Fibroblast of lung (primary cell): Measurements from ENCODE around the gene IREB2. TPM values are rescaled to one million over a fixed set of nuclear protein-coding genes. Genes with fewer than 3 reads are reported as not detected.

Source experiments
- DNase-seq, 2 donors: peaks; one replicate each; pipeline versions ENCODE4 v3.0.0 to v3.0.0-alpha.2; 2010; ENCODE audit warnings: low read depth in 2 of 2
- H2AFZ ChIP-seq: 2 replicates; pipeline ENCODE4 v1.5.1; 2012; ENCODE audit warnings: low read length, control low read depth, inconsistent platforms
- H3K27ac ChIP-seq: 2 replicates; pipeline ENCODE4 v1.5.1; 2011; ENCODE audit warnings: low read length, control low read depth; ENCODE audit not compliant: insufficient read depth
- H3K27me3 ChIP-seq: 2 replicates; pipeline ENCODE4 v1.5.1; 2011; ENCODE audit warnings: mild to moderate bottlenecking, low read length; ENCODE audit not compliant: control insufficient read depth, insufficient read depth
- H3K36me3 ChIP-seq: 2 replicates; pipeline ENCODE4 v1.5.1; 2011; ENCODE audit warnings: low read length; ENCODE audit not compliant: control insufficient read depth, insufficient read depth
- H3K4me1 ChIP-seq: 2 replicates; pipeline ENCODE4 v1.5.1; 2011; ENCODE audit warnings: low read length; ENCODE audit not compliant: control insufficient read depth, insufficient read depth; ENCODE audit errors: extremely low read depth
- H3K4me2 ChIP-seq: 2 replicates; pipeline ENCODE4 v1.5.1; 2011; ENCODE audit warnings: low read length, control low read depth; ENCODE audit not compliant: insufficient read depth; ENCODE audit errors: extremely low read depth
- H3K4me3 ChIP-seq, 4 experiments: fragments of 200-600 bp in 1 of 4; sonication (generic) in 1 of 4; replicated peaks in 1 of 4; 2 replicates each; pipeline ENCODE4 v1.5.1; 2011 to 2016; ENCODE audit warnings: low read length in 4 of 4, low read depth in 3 of 4, mild to moderate bottlenecking in 3 of 4, control low read depth in 2 of 4, inconsistent platforms in 1 of 4, mixed read lengths in 1 of 4; ENCODE audit not compliant: insufficient read depth in 1 of 4; ENCODE audit errors: control extremely low read depth in 1 of 4
- H3K79me2 ChIP-seq: 2 replicates; pipeline ENCODE4 v1.5.1; 2012; ENCODE audit warnings: mild to moderate bottlenecking, low read length, inconsistent platforms; ENCODE audit not compliant: control insufficient read depth, insufficient read depth
- H3K9ac ChIP-seq: 2 replicates; pipeline ENCODE4 v1.5.1; 2011; ENCODE audit warnings: mild to moderate bottlenecking, low read length, control low read depth; ENCODE audit not compliant: insufficient read depth
- H3K9me3 ChIP-seq: 2 replicates; pipeline ENCODE4 v1.5.1; 2012; ENCODE audit warnings: low read depth, low read length; ENCODE audit not compliant: control insufficient read depth, insufficient read depth
- H4K20me1 ChIP-seq: 2 replicates; pipeline ENCODE4 v1.5.1; 2011; ENCODE audit warnings: low read length; ENCODE audit not compliant: control insufficient read depth, insufficient read depth; ENCODE audit errors: extremely low read depth
- CTCF ChIP-seq, 2 donors: IDR thresholded peaks in 1 of 2; conservative IDR thresholded peaks in 1 of 2; 1 replicate in 1 of 2; 2 replicates in 1 of 2; pipeline ENCODE4 v1.5.1; 2011 to 2012; ENCODE audit warnings: low read length in 2 of 2, control low read depth in 1 of 2, inconsistent platforms in 1 of 2, low read depth in 1 of 2, mild to moderate bottlenecking in 1 of 2
- EZH2 ChIP-seq: IDR thresholded peaks from 2 replicates; pipeline ENCODE4 v1.5.1; 2012; ENCODE audit warnings: low read length, control low read depth, mild to moderate bottlenecking; ENCODE audit errors: missing control alignments
- polyA plus RNA-seq, 2 donors: library from polyadenylated mRNA; depleted of rRNA in 1 of 2; stranded (reverse) in 1 of 2; unstranded in 1 of 2; fragments of >200 nt; gene quantifications; 2 replicates each; pipeline ENCODE4 v1.2.1, GENCODE V29; 2011 to 2012; ENCODE audit warnings: missing spikeins in 1 of 2
- total RNA-seq: library from RNA; depleted of rRNA; stranded (reverse); fragments of >200 nt; gene quantifications from 2 replicates; pipeline ENCODE4 v1.2.1, GENCODE V29; 2014

The IREB2 gene
- total and polyA plus RNA-seq, 2 donors (not counting 1 experiment from before 2014, with no cell fraction given) = 20.3 to 30.6 TPM

- H3K9me3 ChIP-seq = no peaks in the 10 kb centered on the region
- no peaks in the 10 kb centered on the region for H4K20me1 ChIP-seq
- no peak overlapping the region for H3K4me3 ChIP-seq
- H3K27me3 ChIP-seq = peaks cover 18% of the 10 kb centered on the region
- no peak for DNase-seq
- H2AFZ ChIP-seq = no peak overlapping the region
- no peak overlapping the region for H3K4me2 ChIP-seq
- no peaks in the 10 kb centered on the region for H3K4me1 ChIP-seq
- H3K79me2 ChIP-seq = no peaks in the 10 kb centered on the region
- no peaks in the 10 kb centered on the region for H3K36me3 ChIP-seq
- no peak overlapping the region for H3K9ac ChIP-seq
- TF ChIP-seq CTCF (conservative IDR thresholded peaks at IDR 0.05 in 1 of 2, IDR thresholded peaks at IDR 0.05 in 1 of 2; ENCODE audit: low read depth in 1 of 2, low read length in 2 of 2) = no peak
- no peak for TF ChIP-seq EZH2
- H3K27ac ChIP-seq = no peak overlapping the region
These were observed 39.8 kb upstream of the IREB2 start for GRCh38 chr15:78398076-78398825.

DNA sequence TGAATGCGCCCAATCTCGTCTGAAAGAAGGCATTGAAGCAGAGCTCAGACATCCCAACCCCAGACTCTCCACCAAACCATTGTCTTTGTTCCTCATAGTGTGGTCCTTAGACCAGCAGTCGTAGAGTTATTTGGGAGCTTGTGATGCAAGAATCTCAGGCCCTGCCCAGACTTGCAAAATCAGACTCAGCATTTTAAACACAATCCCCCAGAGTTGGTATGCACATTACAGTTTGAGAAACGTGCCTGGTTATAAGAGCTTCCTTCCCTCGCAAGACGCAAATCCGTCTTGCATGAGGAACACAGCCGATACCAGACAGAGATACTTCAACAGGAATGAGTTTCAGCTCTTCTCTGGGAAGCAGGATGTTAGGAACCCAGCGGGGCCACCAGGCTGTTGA is 38.9 kb upstream of the IREB2 start:
- H3K4me2 ChIP-seq = no peak overlapping the region
- no peaks in the 10 kb centered on the region for H3K36me3 ChIP-seq
- H2AFZ ChIP-seq = no peak overlapping the region
- no peak overlapping the region for H3K4me3 ChIP-seq
- no peaks in the 10 kb centered on the region for H4K20me1 ChIP-seq
- H3K79me2 ChIP-seq = no peaks in the 10 kb centered on the region
- TF ChIP-seq EZH2 (no peak), CTCF (conservative IDR thresholded peaks at IDR 0.05 in 1 of 2, IDR thresholded peaks at IDR 0.05 in 1 of 2; ENCODE audit: low read depth in 1 of 2, low read length in 2 of 2) (no peak)
- H3K27ac ChIP-seq = no peak overlapping the region
- no peak overlapping the region for H3K9ac ChIP-seq
- peak in 1 of 2 donors; percentile 20 for DNase-seq
- peaks cover 18% of the 10 kb centered on the region for H3K27me3 ChIP-seq
- H3K9me3 ChIP-seq = no peaks in the 10 kb centered on the region
- H3K4me1 ChIP-seq = no peaks in the 10 kb centered on the region

- H2AFZ ChIP-seq = no peak overlapping the region
- no peak overlapping the region for H3K27ac ChIP-seq
- H3K79me2 ChIP-seq = no peaks in the 10 kb centered on the region
- no peak overlapping the region for H3K9ac ChIP-seq
- H3K9me3 ChIP-seq = no peaks in the 10 kb centered on the region
- peaks cover 18% of the 10 kb centered on the region for H3K27me3 ChIP-seq
- TF ChIP-seq EZH2 = no peak
- TF ChIP-seq CTCF (conservative IDR thresholded peaks at IDR 0.05 in 1 of 2, IDR thresholded peaks at IDR 0.05 in 1 of 2; ENCODE audit: low read depth in 1 of 2, low read length in 2 of 2) = no peak
- no peak overlapping the region for H3K4me2 ChIP-seq
- no peak overlapping the region for H3K4me3 ChIP-seq
- H3K36me3 ChIP-seq = no peaks in the 10 kb centered on the region
- H4K20me1 ChIP-seq = no peaks in the 10 kb centered on the region
- no peaks in the 10 kb centered on the region for H3K4me1 ChIP-seq
- no peak for DNase-seq
These were observed 35.9 kb upstream of the IREB2 start for GRCh38 chr15:78402061-78402610.
